ENCODE results near the gene PGLYRP4.

PGLYRP4 gene

DNA sequence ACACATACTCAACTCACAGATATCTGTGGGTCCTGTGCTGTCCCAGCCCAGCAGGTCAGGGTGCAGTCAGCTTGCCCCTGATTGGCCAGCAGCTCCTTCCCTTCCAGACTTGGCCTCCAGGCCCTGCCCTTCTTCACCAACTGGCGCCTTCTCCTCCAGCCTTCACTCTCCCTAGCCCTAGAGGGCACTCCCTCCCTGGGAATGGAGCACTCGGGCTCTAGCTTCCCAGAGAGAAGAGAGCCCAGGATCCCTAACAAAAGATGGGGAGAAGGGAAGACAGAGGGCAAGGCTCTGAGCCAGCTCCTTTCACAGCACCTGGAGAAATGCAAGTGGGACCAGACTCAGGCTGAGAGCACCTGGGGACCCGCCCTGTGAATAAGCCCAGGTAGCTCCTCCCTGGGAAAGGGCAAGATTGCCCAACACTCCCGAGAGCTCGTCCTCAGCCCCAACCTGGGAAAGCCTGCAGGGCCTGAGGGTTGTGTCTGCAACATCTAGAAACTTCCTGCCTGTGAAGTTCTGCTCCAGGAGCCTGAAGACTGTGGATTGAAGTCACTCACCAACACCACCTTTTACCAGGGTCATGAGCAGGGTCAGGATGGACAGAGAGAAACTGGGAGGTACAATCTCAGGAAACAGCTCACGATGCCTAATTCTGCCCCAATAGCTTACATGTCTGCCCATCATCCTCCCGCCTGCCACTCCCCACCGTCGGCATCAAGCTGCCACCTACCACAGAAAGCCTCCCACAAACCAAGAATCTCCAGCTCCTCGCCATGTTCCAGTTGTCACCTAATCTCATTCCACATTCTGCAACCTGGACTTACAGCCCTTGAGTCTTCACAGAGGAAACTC lies at the start of gene PGLYRP4:
PGLYRP4 (minus strand) TSS at position 331 of the 852 bp plus-strand sequence. CDS start 909 bp downstream, outside the sequence.
- DNase-seq (ENCODE audit: low read depth, low spot score), result no peak

DNA sequence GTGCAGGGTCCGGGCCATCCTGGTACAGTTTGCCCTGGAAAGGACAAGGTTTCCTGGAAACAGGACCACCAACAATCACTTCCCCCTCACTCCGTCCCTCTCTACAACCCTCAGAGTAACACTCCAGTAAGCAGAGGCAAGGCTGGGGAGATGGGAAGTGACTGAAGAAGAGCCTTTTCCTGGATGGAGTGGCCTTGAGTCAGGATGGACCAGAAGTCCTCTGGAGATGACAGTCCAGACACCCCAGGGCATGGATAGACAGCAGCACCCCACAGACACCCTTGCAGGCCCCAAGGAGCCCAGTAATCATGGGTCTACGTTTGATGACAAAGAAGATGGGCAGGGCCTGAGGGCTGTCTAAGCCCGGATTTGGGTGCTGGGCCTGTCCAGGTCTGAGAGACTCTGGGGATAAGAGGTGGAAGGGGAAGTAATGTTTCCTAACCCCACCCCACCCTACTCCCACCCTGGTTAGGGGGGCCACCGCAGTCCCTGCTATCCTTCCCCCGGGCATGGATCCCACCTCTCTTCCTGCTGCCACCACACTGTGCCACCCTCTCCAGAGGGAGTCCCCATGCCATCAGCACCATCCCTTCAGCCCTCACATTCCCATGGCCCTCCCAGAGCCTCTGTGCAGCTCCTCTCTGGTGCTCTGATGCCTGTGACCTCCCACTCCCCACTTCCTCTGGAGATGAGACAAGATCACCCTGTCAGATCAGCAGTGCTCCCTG lies 49.4 kb upstream of the PGLYRP4 start:
- no peak for DNase-seq (ENCODE audit: low read depth, low spot score)

GRCh38 chr1:153397051-153397923 lies 48.6 kb upstream of the PGLYRP4 start:
- DNase-seq (ENCODE audit: low read depth, low spot score), result no peak

- DNase-seq (ENCODE audit: low read depth, low spot score), result no peak
Measured at GRCh38 chr1:153396461-153396860, 47.8 kb upstream of the PGLYRP4 start.

DNA sequence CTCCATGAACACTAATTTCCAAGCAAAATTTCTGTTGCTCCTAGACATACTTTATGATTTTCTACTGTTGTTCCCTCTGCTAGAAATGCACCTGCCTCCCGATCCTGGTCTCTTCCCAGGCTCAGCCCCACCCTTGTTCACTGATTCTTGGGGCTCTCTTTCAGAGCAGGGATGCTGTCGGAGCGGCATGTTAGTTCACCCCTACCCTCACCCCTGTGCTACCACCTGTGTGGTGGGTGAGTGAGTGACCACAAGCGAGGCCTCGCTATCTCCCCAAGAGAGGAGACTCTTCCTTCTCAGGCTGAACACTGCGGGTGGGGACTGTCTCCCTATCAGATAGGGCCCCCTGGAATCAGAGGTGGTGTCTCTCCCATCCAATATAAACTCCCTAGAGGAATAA lies 47.1 kb upstream of the PGLYRP4 start:
- no peak for DNase-seq (ENCODE audit: low read depth, low spot score)

DNA sequence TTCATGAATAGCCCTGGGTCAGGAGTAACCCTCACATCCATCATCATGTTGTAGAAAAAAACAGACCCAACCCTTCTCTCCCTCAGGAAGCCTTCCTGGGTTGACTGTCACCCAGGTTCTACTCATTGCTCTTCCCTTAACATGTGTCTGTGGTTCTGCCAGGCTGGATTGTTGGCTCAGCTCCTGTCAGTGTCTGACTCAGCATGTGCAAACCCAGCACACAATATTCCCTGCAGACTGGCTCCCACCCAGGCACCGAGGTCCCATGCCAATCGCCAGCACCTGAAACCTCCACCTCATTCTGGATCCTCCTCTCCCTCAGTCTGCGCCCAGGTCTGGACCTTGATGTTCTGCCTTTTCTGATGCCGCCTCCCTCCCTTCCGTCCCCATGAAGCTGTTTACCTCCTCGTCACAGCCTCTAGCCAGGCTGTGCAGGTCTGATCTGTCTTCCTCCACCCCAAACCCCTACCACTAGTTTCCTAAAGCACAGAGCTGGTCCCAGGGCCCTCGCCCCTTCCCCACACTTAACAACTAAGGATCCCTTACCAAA lies 46.6 kb upstream of the PGLYRP4 start:
- no peak for DNase-seq (ENCODE audit: low read depth, low spot score)

DNA sequence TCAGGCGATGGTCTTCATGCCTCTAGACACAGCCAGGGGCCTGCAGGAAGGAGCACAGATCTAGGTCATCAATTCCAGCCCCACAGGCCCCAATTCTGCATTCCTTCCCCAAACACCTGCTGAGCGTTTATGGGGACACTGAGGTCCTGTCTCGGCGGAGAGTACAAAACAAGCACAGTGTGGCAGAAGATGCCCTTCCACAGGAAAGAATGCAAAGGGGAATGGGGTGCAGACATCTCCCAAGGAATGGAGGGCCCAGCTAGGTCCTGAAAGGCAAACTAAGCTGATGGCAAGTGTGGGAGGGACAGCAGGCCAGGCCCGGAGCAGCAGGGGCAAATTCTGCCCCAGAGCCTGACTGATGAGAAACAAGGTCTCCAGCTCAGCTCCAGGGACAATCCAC lies 45.8 kb upstream of the PGLYRP4 start:
- no peak for DNase-seq (ENCODE audit: low read depth, low spot score)

GRCh38 chr1:153393926-153394325 lies 45.3 kb upstream of the PGLYRP4 start:
- no peak for DNase-seq (ENCODE audit: low read depth, low spot score)

GRCh38 chr1:153392822-153393221 lies 44.2 kb upstream of the PGLYRP4 start:
- DNase-seq (ENCODE audit: low read depth, low spot score), result no peak

DNA sequence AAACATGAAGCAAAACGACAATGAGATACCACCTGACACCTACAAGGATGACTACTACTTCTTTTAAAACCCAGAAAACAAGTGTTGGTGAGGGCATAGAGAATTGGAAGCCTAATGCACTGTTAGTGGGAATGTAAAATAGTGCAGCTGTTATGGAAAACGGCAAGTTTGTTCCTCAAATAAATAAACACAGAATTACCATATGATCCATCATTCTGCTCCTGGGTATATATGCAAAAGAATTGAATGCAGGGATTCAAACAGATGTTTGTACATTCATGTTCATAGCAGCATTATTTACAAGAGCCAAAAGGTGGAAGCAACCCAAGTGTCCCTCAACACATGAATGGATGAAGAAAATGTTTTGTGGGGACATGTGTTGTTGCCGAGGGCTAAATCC lies 43.6 kb upstream of the PGLYRP4 start:
- no peak for DNase-seq (ENCODE audit: low read depth, low spot score)

- DNase-seq (ENCODE audit: low read depth, low spot score), result no peak
Measured at GRCh38 chr1:153390938-153391710, 42.5 kb upstream of the PGLYRP4 start, which contains the start of gene S100A8. TSS of gene S100A8 (minus strand) at chr1:153391073. CDS start at chr1:153390535, 538 bp downstream.

GRCh38 chr1:153389973-153390879 lies 41.6 kb upstream of the PGLYRP4 start:
- DNase-seq (ENCODE audit: low read depth, low spot score), result no peak

DNA sequence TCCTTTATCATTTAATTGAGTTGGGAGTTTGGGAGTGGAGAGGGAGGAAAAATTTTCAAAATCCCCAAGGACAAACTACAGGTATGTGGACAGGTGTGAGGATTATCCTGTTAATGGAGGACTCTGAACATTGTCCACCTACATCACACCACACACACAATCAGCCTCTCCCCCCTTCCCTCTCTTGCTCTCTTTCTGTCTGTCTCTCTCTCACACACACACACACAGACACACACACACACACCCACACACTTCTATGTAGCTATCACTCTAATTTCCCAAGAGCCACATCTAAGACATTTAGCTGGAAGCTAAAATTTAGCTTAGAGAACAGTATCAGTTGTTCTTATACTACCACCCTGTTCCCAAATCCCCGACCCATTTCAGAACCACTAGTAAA lies 40.8 kb upstream of the PGLYRP4 start:
- no peak for DNase-seq (ENCODE audit: low read depth, low spot score)

GRCh38 chr1:153387785-153388184 lies 39.1 kb upstream of the PGLYRP4 start:
- DNase-seq (ENCODE audit: low read depth, low spot score), result no peak

- DNase-seq (ENCODE audit: low read depth, low spot score), result no peak
Measured at GRCh38 chr1:153387001-153387400, 38.4 kb upstream of the PGLYRP4 start.

DNA sequence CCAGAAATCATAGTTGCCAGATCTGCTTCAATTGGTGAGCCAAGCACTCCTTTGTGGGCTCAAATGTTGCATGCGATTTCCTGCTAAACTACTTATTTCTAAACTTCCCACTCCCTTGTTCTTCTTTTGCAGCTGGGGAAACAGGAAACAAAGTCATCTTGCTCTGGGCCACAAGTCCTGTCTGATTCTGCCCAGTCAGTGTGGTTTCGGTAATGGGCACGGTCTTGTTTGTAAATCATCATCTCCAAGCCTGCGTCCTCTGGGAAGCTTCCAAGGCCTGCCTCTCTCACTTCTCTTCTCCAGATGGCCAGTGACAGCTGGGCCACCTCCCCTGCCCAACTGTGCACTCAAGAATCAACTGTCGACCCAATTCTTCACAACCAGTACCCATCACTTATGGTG lies 37.9 kb upstream of the PGLYRP4 start:
- DNase-seq (ENCODE audit: low read depth, low spot score), result no peak

- no peak for DNase-seq (ENCODE audit: low read depth, low spot score)
Measured at GRCh38 chr1:153384958-153385580, 36.4 kb upstream of the PGLYRP4 start.

DNA sequence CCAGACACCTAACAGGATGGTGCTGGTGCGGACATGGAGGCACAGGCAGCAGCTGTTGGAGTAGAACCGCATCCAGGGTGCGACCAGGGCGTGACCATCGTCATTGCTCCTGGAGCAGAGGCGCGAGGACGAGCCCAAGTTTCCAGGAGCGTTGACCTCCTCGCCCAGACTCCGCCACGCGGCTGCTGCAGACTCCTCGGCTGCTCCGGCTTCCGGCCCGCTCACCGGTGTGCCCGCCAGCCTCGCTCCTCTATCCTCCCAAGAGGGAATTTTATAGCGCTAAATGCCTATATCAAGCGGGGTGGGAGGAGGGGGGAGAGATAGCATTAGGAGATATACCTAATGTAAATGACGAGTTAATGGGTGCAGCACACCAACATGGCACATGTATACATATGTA lies 32.1 kb upstream of the PGLYRP4 start:
- DNase-seq (ENCODE audit: low read depth, low spot score), result no peak

- no peak for DNase-seq (ENCODE audit: low read depth, low spot score)
Measured at GRCh38 chr1:153379591-153379990, 30.9 kb upstream of the PGLYRP4 start.

Data from iPS DF 19.7 (cell line).